WTC11 (cell line): ENCODE results near the gene DRC1. TPM values are rescaled to one million over a fixed set of nuclear protein-coding genes. Genes with fewer than 3 reads are reported as not detected.

Experiments
- ATAC-seq: fragments of 200-7000 bp; cut with Tn5 transposase; 2 replicates; pipeline ENCODE4 v1.10.0; 2021; ENCODE audit warnings: mild to moderate bottlenecking, moderate library complexity
- CTCF ChIA-PET: fragments of 300-600 bp; sonication (Branson Sonifier 250); formaldehyde crosslinking; loops from one replicate; lab custom pipeline; 2021; ENCODE audit warnings: antibody characterized with exemption; lab: Charles Lee
- POLR2A ChIA-PET: fragments of 350-600 bp; sonication (Branson Sonifier 250); formaldehyde crosslinking; loops from one replicate; lab custom pipeline; 2021; ENCODE audit warnings: antibody characterized with exemption; lab: Charles Lee
- DNase-seq: peaks from one replicate; pipeline ENCODE4 v3.0.0; 2021; ENCODE audit warnings: low spot score
- H3K27ac Mint-ChIP-seq: 2 replicates; pipeline ENCODE4 v1.8.0; 2021; ENCODE audit warnings: mixed read lengths
- H3K27me3 Mint-ChIP-seq: 2 replicates; pipeline ENCODE4 v1.8.0; 2021; ENCODE audit warnings: low read depth, mild to moderate bottlenecking, moderate library complexity, mixed read lengths
- H3K36me3 Mint-ChIP-seq: 2 replicates; pipeline ENCODE4 v1.8.0; 2021; ENCODE audit warnings: mixed read lengths
- H3K4me1 Mint-ChIP-seq: 2 replicates; pipeline ENCODE4 v1.8.0; 2022; ENCODE audit warnings: mixed read lengths
- H3K4me3 Mint-ChIP-seq: 2 replicates; pipeline ENCODE4 v1.8.0; 2021; ENCODE audit warnings: mild to moderate bottlenecking, moderate library complexity, mixed read lengths
- H3K9me3 Mint-ChIP-seq: 2 replicates; pipeline ENCODE4 v1.8.0; 2021; ENCODE audit warnings: mixed read lengths
- ATF2 ChIP-seq: sonication (generic); formaldehyde crosslinking; IDR thresholded peaks from 2 replicates; pipeline ENCODE4 v1.8.1; 2022; ENCODE audit warnings: low read depth, missing genetic modification reagents, borderline replicate concordance
- CREB1 ChIP-seq: sonication (generic); formaldehyde crosslinking; IDR thresholded peaks from 2 replicates; pipeline ENCODE4 v1.8.0; 2023; ENCODE audit warnings: mild to moderate bottlenecking, missing genetic modification reagents
- EMX1 ChIP-seq: fragments of 250-450 bp; sonication (Bioruptor Pico); IDR thresholded peaks from 2 replicates; pipeline ENCODE4 v1.8.0; 2021; ENCODE audit warnings: mild to moderate bottlenecking
- GRHL2 ChIP-seq: fragments of 250-450 bp; sonication (Bioruptor Pico); IDR thresholded peaks from 2 replicates; pipeline ENCODE4 v1.8.0; 2022; ENCODE audit warnings: mild to moderate bottlenecking, moderate library complexity; ENCODE audit not compliant: insufficient replicate concordance, severe bottlenecking
- JAZF1 ChIP-seq: fragments of 250-450 bp; sonication (Bioruptor Pico); IDR thresholded peaks from 2 replicates; pipeline ENCODE4 v1.9.0; 2021; ENCODE audit warnings: moderate library complexity, mild to moderate bottlenecking, inconsistent platforms
- MAX ChIP-seq: sonication (generic); formaldehyde crosslinking; IDR thresholded peaks from 2 replicates; pipeline ENCODE4 v1.8.0; 2022; ENCODE audit warnings: mild to moderate bottlenecking, missing genetic modification reagents
- MYBL2 ChIP-seq: sonication (generic); formaldehyde crosslinking; IDR thresholded peaks from 2 replicates; pipeline ENCODE4 v1.8.1; 2023; ENCODE audit warnings: mild to moderate bottlenecking, moderate library complexity, missing genetic modification reagents
- PRRX2 ChIP-seq: fragments of 250-450 bp; sonication (Bioruptor Pico); IDR thresholded peaks from 2 replicates; pipeline ENCODE4 v1.8.0; 2021; ENCODE audit warnings: mild to moderate bottlenecking
- RORB ChIP-seq: fragments of 250-450 bp; sonication (Bioruptor Pico); IDR thresholded peaks from 2 replicates; pipeline ENCODE4 v1.9.0; 2021; ENCODE audit warnings: mild to moderate bottlenecking
- SMAD3 ChIP-seq: sonication (generic); formaldehyde crosslinking; IDR thresholded peaks from 2 replicates; pipeline ENCODE4 v1.8.0; 2022; ENCODE audit warnings: missing genetic modification reagents, mild to moderate bottlenecking, borderline replicate concordance
- ZNF263 ChIP-seq: sonication (generic); formaldehyde crosslinking; IDR thresholded peaks from 2 replicates; pipeline ENCODE4 v1.8.1; 2022; ENCODE audit warnings: low read depth, mild to moderate bottlenecking, moderate library complexity, missing genetic modification reagents
- ZNF512 ChIP-seq: sonication (generic); formaldehyde crosslinking; IDR thresholded peaks from 2 replicates; pipeline ENCODE4 v1.8.1; 2022; ENCODE audit warnings: missing genetic modification reagents, borderline replicate concordance
- ZSCAN18 ChIP-seq: fragments of 250-450 bp; sonication (Bioruptor Pico); IDR thresholded peaks from 2 replicates; pipeline ENCODE4 v2.1.2; 2022; ENCODE audit warnings: mild to moderate bottlenecking, moderate library complexity
- total RNA-seq: library from RNA; stranded (reverse); gene quantifications from 3 replicates; pipeline ENCODE4 v1.2.3, GENCODE V29; 2021
- TF ChIP-seq, protein P1 (sequence below): fragments of 250-450 bp; sonication (Bioruptor Pico); IDR thresholded peaks from 2 replicates; pipeline ENCODE4 v1.9.0; 2021; ENCODE audit warnings: moderate library complexity, mild to moderate bottlenecking, inconsistent platforms, borderline replicate concordance
- TF ChIP-seq, protein P2 (sequence below): sonication (generic); formaldehyde crosslinking; IDR thresholded peaks from 2 replicates; pipeline ENCODE4 v1.8.0; 2022; ENCODE audit warnings: mild to moderate bottlenecking, missing genetic modification reagents
- TF ChIP-seq, protein P3 (sequence below): fragments of 250-450 bp; sonication (Bioruptor Pico); IDR thresholded peaks from 2 replicates; pipeline ENCODE4 v1.9.0; 2021; ENCODE audit warnings: mild to moderate bottlenecking
- TF ChIP-seq, protein P4 (sequence below): fragments of 250-450 bp; sonication (Bioruptor Pico); IDR thresholded peaks from 2 replicates; pipeline ENCODE4 v1.9.0; 2021; ENCODE audit warnings: mild to moderate bottlenecking
- TF ChIP-seq, protein P5 (sequence below): fragments of 250-450 bp; sonication (Bioruptor Pico); IDR thresholded peaks from 2 replicates; pipeline ENCODE4 v1.9.0; 2021; ENCODE audit warnings: mild to moderate bottlenecking, borderline replicate concordance

Gene DRC1
- total RNA-seq, 1 experiment from 2014 or later: 0.55 TPM

DNA sequence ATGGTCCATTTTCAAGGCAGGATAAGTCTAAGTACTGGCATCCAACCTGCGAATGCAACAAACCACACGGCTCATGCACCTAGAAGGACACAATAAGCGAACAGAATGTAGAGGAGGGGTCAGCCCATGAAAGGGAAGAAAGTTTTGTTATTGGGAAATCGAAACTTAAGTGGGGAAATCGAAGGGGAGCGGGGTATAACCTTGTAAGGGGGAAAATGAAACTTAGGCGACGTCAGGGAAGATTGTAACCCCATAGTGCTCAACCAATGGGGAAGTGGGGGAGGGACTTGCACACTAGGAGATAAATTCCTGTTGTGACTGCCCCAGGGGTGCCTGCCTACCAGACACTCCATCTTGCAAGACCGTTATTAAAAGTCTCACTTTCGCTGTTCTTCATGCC lies 91.8 kb downstream of the DRC1 start:
- Mint-ChIP-seq H3K9me3 (no peaks in the 10 kb centered on the region), H3K27me3 (no peaks in the 10 kb centered on the region; the same call in 1 of the 2 replicates), H3K36me3 (no peaks in the 10 kb centered on the region), H3K4me3 (no peak overlapping the region), H3K27ac (no peak overlapping the region; the same call in 1 of the 2 replicates), H3K4me1 (peaks cover 20% of the 10 kb centered on the region)
- no peak for DNase-seq
- ChIA-PET POLR2A (no interaction called here), CTCF (interaction anchor here (2.9 kb wide), 1 partner anchor 10 kb away, joined by 18 read pairs; no protein-coding TSS in a partner anchor)
- TF ChIP-seq PRRX2: no peak
- TF ChIP-seq EMX1 (CRISPR knock-in tag): no peak
- TF ChIP-seq, protein P1, sequence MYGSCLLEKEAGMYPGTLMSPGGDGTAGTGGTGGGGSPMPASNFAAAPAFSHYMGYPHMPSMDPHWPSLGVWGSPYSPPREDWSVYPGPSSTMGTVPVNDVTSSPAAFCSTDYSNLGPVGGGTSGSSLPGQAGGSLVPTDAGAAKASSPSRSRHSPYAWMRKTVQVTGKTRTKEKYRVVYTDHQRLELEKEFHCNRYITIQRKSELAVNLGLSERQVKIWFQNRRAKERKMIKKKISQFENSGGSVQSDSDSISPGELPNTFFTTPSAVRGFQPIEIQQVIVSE: no peak
- TF ChIP-seq, protein P2, sequence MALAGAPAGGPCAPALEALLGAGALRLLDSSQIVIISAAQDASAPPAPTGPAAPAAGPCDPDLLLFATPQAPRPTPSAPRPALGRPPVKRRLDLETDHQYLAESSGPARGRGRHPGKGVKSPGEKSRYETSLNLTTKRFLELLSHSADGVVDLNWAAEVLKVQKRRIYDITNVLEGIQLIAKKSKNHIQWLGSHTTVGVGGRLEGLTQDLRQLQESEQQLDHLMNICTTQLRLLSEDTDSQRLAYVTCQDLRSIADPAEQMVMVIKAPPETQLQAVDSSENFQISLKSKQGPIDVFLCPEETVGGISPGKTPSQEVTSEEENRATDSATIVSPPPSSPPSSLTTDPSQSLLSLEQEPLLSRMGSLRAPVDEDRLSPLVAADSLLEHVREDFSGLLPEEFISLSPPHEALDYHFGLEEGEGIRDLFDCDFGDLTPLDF (CRISPR knock-in tag): no peak
- TF ChIP-seq, protein P3, sequence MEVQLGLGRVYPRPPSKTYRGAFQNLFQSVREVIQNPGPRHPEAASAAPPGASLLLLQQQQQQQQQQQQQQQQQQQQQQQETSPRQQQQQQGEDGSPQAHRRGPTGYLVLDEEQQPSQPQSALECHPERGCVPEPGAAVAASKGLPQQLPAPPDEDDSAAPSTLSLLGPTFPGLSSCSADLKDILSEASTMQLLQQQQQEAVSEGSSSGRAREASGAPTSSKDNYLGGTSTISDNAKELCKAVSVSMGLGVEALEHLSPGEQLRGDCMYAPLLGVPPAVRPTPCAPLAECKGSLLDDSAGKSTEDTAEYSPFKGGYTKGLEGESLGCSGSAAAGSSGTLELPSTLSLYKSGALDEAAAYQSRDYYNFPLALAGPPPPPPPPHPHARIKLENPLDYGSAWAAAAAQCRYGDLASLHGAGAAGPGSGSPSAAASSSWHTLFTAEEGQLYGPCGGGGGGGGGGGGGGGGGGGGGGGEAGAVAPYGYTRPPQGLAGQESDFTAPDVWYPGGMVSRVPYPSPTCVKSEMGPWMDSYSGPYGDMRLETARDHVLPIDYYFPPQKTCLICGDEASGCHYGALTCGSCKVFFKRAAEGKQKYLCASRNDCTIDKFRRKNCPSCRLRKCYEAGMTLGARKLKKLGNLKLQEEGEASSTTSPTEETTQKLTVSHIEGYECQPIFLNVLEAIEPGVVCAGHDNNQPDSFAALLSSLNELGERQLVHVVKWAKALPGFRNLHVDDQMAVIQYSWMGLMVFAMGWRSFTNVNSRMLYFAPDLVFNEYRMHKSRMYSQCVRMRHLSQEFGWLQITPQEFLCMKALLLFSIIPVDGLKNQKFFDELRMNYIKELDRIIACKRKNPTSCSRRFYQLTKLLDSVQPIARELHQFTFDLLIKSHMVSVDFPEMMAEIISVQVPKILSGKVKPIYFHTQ (CRISPR knock-in tag): no peak
- TF ChIP-seq, protein P4, sequence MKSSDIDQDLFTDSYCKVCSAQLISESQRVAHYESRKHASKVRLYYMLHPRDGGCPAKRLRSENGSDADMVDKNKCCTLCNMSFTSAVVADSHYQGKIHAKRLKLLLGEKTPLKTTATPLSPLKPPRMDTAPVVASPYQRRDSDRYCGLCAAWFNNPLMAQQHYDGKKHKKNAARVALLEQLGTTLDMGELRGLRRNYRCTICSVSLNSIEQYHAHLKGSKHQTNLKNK: no peak
- no peak for TF ChIP-seq ATF2 (CRISPR knock-in tag)
- no peak for TF ChIP-seq RORB (CRISPR knock-in tag)
- no peak for TF ChIP-seq ZSCAN18 (CRISPR knock-in tag)
- ATAC-seq: no peak

DNA sequence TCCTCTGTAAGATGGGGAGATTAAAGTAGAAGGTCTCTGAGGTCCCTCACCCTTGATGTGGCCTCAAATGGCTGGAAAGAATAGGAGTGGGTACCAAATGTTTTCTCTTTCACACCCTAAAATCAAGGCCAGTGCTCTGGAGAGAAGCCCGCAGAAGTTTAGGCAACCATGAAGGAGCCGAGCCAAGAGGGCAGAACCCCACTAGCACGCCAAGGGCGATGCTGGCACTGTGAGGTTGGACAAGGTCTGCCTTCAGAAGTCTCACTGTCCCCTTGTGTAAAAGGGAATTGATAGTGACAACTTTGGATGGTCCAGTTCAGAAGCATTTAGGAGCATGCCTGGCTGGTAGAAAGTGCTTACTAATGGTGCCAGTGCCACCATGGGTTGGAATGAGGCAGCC lies 92.5 kb downstream of the DRC1 start:
- Mint-ChIP-seq H3K36me3 (no peaks in the 10 kb centered on the region), H3K4me3 (no peak overlapping the region), H3K27me3 (no peaks in the 10 kb centered on the region; the same call in 1 of the 2 replicates), H3K27ac (no peak overlapping the region)
- ATAC-seq: no peak
- TF ChIP-seq CREB1: no peak
- TF ChIP-seq ZNF263 (CRISPR knock-in tag): no peak
- TF ChIP-seq MYBL2 (CRISPR knock-in tag): no peak
- no peak for TF ChIP-seq SMAD3
- TF ChIP-seq, all 79 proteins: peak for 0
- CTCF ChIA-PET: no interaction called here
- POLR2A ChIA-PET: no interaction called here
- Mint-ChIP-seq H3K9me3 (no peaks in the 10 kb centered on the region), H3K4me1 (peaks cover 20% of the 10 kb centered on the region)
- no peak for DNase-seq

DNA sequence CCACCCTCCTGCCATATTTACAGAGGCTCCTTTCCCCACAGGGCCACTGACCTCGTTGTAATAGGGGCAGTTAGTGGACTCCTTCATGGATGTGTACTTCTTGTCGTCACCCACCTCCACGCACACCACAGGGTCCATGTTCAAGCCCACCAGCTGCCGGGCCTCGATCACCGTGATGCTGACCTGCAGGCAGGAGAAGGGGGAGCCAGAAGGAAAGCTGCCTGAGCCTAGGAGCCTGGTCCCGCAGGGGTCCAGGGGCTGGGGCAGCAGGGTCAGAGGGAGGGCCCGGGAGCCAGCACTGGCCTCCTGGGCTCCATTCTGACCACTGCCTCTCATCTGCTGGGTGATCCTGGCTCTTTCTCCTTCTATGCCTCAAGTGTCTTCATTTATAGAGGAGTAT lies 93.2 kb downstream of the DRC1 start:
- Mint-ChIP-seq H3K4me3 (no peak overlapping the region), H3K27me3 (no peaks in the 10 kb centered on the region; the same call in 1 of the 2 replicates), H3K36me3 (no peaks in the 10 kb centered on the region), H3K27ac (no peak overlapping the region), H3K9me3 (no peaks in the 10 kb centered on the region), H3K4me1 (peaks cover 20% of the 10 kb centered on the region)
- ATAC-seq (no peak), DNase-seq (no peak)
- CTCF ChIA-PET: interaction anchor here (0.7 to 1.6 kb wide), 4 partner anchors 9 to 83 kb away, joined by 3 to 6 read pairs (median 4); no protein-coding TSS in a partner anchor
- POLR2A ChIA-PET: no interaction called here
- TF ChIP-seq ZNF512 (CRISPR knock-in tag) (no peak), JAZF1 (no peak), GRHL2 (CRISPR knock-in tag) (no peak), MAX (CRISPR knock-in tag) (no peak)
- TF ChIP-seq, protein P5, sequence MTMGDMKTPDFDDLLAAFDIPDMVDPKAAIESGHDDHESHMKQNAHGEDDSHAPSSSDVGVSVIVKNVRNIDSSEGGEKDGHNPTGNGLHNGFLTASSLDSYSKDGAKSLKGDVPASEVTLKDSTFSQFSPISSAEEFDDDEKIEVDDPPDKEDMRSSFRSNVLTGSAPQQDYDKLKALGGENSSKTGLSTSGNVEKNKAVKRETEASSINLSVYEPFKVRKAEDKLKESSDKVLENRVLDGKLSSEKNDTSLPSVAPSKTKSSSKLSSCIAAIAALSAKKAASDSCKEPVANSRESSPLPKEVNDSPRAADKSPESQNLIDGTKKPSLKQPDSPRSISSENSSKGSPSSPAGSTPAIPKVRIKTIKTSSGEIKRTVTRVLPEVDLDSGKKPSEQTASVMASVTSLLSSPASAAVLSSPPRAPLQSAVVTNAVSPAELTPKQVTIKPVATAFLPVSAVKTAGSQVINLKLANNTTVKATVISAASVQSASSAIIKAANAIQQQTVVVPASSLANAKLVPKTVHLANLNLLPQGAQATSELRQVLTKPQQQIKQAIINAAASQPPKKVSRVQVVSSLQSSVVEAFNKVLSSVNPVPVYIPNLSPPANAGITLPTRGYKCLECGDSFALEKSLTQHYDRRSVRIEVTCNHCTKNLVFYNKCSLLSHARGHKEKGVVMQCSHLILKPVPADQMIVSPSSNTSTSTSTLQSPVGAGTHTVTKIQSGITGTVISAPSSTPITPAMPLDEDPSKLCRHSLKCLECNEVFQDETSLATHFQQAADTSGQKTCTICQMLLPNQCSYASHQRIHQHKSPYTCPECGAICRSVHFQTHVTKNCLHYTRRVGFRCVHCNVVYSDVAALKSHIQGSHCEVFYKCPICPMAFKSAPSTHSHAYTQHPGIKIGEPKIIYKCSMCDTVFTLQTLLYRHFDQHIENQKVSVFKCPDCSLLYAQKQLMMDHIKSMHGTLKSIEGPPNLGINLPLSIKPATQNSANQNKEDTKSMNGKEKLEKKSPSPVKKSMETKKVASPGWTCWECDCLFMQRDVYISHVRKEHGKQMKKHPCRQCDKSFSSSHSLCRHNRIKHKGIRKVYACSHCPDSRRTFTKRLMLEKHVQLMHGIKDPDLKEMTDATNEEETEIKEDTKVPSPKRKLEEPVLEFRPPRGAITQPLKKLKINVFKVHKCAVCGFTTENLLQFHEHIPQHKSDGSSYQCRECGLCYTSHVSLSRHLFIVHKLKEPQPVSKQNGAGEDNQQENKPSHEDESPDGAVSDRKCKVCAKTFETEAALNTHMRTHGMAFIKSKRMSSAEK: no peak
